Stimulated activated CD4-positive, alpha-beta T cell treated with anti-CD3 and anti-CD28 coated beads, TNF-alpha, amount 100 ng/mL, for 24 hours (primary cell): ENCODE measurements around the gene FAM98A.

Experiments
- DNase-seq, 3 experiments: peaks; one replicate each; pipeline ENCODE4 v3.0.0-alpha.2; 2020; ENCODE audit warnings: low read depth in 3 of 3

FAM98A gene

GRCh38 chr2:33599175-33599942, at the start of gene FAM98A:
TSS of gene FAM98A (minus strand) at chr2:33599299. CDS start at chr2:33599221, 78 bp downstream.
- peak; percentile 98 to 100 (median 99) for DNase-seq

- DNase-seq, result no peak
Measured at GRCh38 chr2:33645861-33646260, 46.8 kb upstream of the FAM98A start.

- DNase-seq, result no peak
Measured at GRCh38 chr2:33644215-33644614, 45.1 kb upstream of the FAM98A start.

GRCh38 chr2:33636001-33636400, 36.9 kb upstream of the FAM98A start:
- no peak for DNase-seq

GRCh38 chr2:33634261-33634910, 35.3 kb upstream of the FAM98A start:
- DNase-seq, result no peak

GRCh38 chr2:33633315-33633714, 34.2 kb upstream of the FAM98A start:
- no peak for DNase-seq

- DNase-seq, result no peak
Measured at GRCh38 chr2:33632831-33633230, 33.7 kb upstream of the FAM98A start.

GRCh38 chr2:33628031-33628827, 29.1 kb upstream of the FAM98A start:
- DNase-seq, result no peak

- no peak for DNase-seq
Measured at GRCh38 chr2:33619028-33619427, 19.9 kb upstream of the FAM98A start.

- DNase-seq, result no peak
Measured at GRCh38 chr2:33617989-33618388, 18.9 kb upstream of the FAM98A start.

- no peak for DNase-seq
Measured at GRCh38 chr2:33617401-33617800, 18.3 kb upstream of the FAM98A start.

GRCh38 chr2:33616873-33617272, 17.8 kb upstream of the FAM98A start:
- no peak for DNase-seq

- no peak for DNase-seq
Measured at GRCh38 chr2:33614190-33614589, 15.1 kb upstream of the FAM98A start.

GRCh38 chr2:33607905-33608304, 8.8 kb upstream of the FAM98A start:
- no peak for DNase-seq

GRCh38 chr2:33607251-33607721, 8.2 kb upstream of the FAM98A start:
- no peak for DNase-seq

- no peak for DNase-seq
Measured at GRCh38 chr2:33606622-33607021, 7.5 kb upstream of the FAM98A start.

- DNase-seq, result no peak
Measured at GRCh38 chr2:33606100-33606499, 7.0 kb upstream of the FAM98A start.

- no peak for DNase-seq
Measured at GRCh38 chr2:33605056-33605455, 6.0 kb upstream of the FAM98A start.

- no peak for DNase-seq
Measured at GRCh38 chr2:33603416-33603815, 4.3 kb upstream of the FAM98A start.

GRCh38 chr2:33602201-33602830, 3.2 kb upstream of the FAM98A start:
- DNase-seq, result no peak

GRCh38 chr2:33599943-33600192, 769 bp upstream of the FAM98A start:
- no peak for DNase-seq

- peak; percentile 13 to 31 (median 25) for DNase-seq
Measured at GRCh38 chr2:33598561-33599174, 431 bp downstream of the FAM98A start.
